ES-I3 (cell line): ENCODE data around the gene WDR75.
"Not testable (repeated sequence)": the region's sequence is repeated elsewhere in the genome, so short reads cannot be mapped to it uniquely, and the experiment has no call there.

Experiments used
- H3K36me3 ChIP-seq: 2 replicates; pipeline ENCODE4 v1.6.1; 2013; ENCODE audit warnings: mild to moderate bottlenecking, low read length, control low read depth, moderate library complexity; ENCODE audit not compliant: insufficient read depth
- H3K4me1 ChIP-seq: 2 replicates; pipeline ENCODE4 v1.6.1; 2013; ENCODE audit warnings: mild to moderate bottlenecking, control low read depth, low read length; ENCODE audit not compliant: insufficient read depth
- H3K9ac ChIP-seq: 2 replicates; pipeline ENCODE4 v1.6.1; 2013; ENCODE audit warnings: low read depth, mild to moderate bottlenecking, low read length, moderate library complexity
- H3K9me3 ChIP-seq: 2 replicates; pipeline ENCODE4 v1.6.1; 2013; ENCODE audit warnings: mild to moderate bottlenecking, low read length, moderate library complexity; ENCODE audit not compliant: control insufficient read depth, insufficient read depth

WDR75 gene

DNA sequence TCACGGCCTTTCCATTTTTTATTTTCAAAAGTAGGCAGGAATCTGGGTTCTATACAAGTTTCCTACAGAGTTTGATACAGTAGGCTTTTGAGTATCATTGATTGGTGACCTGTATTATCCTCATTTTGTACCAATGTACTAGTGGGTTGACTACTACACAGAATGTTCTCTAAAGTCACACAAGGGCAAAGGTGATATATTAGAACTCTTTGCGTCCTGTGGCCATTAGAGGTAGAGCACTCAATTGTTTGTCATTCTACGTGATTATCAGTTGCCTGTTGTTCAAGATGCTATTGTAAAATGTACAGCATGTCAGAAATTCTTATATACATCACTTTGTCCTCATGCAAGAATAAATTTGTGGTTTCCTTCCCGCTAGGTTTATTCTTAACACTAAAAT lies 24.8 kb downstream of the WDR75 start:
- no peaks in the 10 kb centered on the region for H3K4me1 ChIP-seq
- H3K9me3 ChIP-seq = no peaks in the 10 kb centered on the region
- H3K9ac ChIP-seq = no peak overlapping the region
- H3K36me3 ChIP-seq = peaks cover 47% of the 10 kb centered on the region

- no peak overlapping the region for H3K9ac ChIP-seq
- H3K4me1 ChIP-seq = no peaks in the 10 kb centered on the region
- H3K9me3 ChIP-seq = no peaks in the 10 kb centered on the region
- H3K36me3 ChIP-seq = peaks cover 47% of the 10 kb centered on the region
Observed at GRCh38 chr2:189466656-189467055, 25.4 kb downstream of the WDR75 start.

GRCh38 chr2:189467160-189467559 lies 25.9 kb downstream of the WDR75 start:
- Histone ChIP-seq H3K9ac (no peak overlapping the region), H3K36me3 (peaks cover 47% of the 10 kb centered on the region), H3K4me1 (no peaks in the 10 kb centered on the region), H3K9me3 (no peaks in the 10 kb centered on the region)

GRCh38 chr2:189467593-189467992 lies 26.3 kb downstream of the WDR75 start:
- H3K9me3 ChIP-seq = no peaks in the 10 kb centered on the region
- H3K9ac ChIP-seq = no peak overlapping the region
- H3K36me3 ChIP-seq = peaks cover 43% of the 10 kb centered on the region
- H3K4me1 ChIP-seq = no peaks in the 10 kb centered on the region

- no peaks in the 10 kb centered on the region for H3K9me3 ChIP-seq
- H3K9ac ChIP-seq = no peak overlapping the region
- H3K36me3 ChIP-seq = peaks cover 20% of the 10 kb centered on the region
- H3K4me1 ChIP-seq = no peaks in the 10 kb centered on the region
Observed at GRCh38 chr2:189474526-189474925, 33.3 kb downstream of the WDR75 start.

GRCh38 chr2:189477756-189478155 lies 36.5 kb downstream of the WDR75 start:
- H3K9ac ChIP-seq = no peak overlapping the region
- no peaks in the 10 kb centered on the region for H3K9me3 ChIP-seq
- H3K36me3 ChIP-seq = peaks cover 12% of the 10 kb centered on the region
- H3K4me1 ChIP-seq = no peaks in the 10 kb centered on the region

DNA sequence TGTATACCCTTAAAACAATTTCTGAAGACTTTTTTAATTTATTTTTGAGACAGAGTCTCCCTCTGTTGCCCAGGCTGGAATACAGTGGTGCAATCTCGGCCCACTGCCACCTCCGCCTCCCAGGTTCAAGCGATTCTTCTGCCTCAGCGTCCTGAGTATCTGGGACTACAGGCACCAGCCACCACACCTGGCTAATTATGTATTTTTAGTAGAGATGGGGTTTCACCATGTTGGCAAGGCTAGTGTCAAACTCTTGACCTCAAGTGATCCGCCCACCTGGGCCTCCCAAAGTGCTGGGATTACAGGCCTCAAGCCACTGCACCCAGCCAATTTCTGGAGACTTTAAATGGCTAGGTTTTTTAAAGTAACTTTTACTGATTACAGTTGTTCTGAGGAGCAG lies 37.0 kb downstream of the WDR75 start:
- not testable (repeated sequence) for H3K9ac ChIP-seq, H3K4me1 ChIP-seq, H3K9me3 ChIP-seq
- H3K36me3 ChIP-seq = peaks cover 12% of the 10 kb centered on the region

DNA sequence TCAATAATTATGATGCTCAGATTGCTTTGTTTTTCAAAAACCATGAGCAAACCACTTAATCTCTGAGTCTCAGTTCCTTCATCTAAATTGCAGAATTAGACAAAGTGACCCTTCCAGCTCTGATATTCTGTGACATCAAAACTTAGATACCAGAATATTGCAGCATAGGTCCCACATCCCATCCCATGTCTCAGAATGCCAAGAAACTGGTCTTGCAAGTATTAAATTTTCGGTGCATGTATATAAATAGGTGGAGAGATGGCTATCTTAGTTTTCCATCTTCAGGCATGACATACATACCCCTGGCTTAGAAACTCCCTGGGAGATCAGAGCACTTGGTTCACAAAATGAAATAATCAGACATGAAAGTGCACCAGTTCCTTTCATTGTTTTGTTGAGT lies 39.8 kb downstream of the WDR75 start:
- Histone ChIP-seq H3K4me1 (no peaks in the 10 kb centered on the region), H3K36me3 (no peaks in the 10 kb centered on the region), H3K9me3 (no peaks in the 10 kb centered on the region), H3K9ac (no peak overlapping the region)

GRCh38 chr2:189483571-189483970 lies 42.3 kb downstream of the WDR75 start:
- Histone ChIP-seq H3K9ac (no peak overlapping the region), H3K9me3 (no peaks in the 10 kb centered on the region), H3K4me1 (no peaks in the 10 kb centered on the region), H3K36me3 (no peaks in the 10 kb centered on the region)

GRCh38 chr2:189483980-189484740 lies 42.9 kb downstream of the WDR75 start:
- Histone ChIP-seq H3K36me3 (no peaks in the 10 kb centered on the region), H3K4me1 (no peaks in the 10 kb centered on the region), H3K9me3 (no peaks in the 10 kb centered on the region), H3K9ac (no peak overlapping the region)

- Histone ChIP-seq H3K9me3 (no peaks in the 10 kb centered on the region), H3K36me3 (no peaks in the 10 kb centered on the region), H3K9ac (no peak overlapping the region), H3K4me1 (no peaks in the 10 kb centered on the region)
Observed at GRCh38 chr2:189485146-189485545, 43.9 kb downstream of the WDR75 start.

GRCh38 chr2:189486237-189486770 lies 45.0 kb downstream of the WDR75 start:
- no peaks in the 10 kb centered on the region for H3K4me1 ChIP-seq
- no peaks in the 10 kb centered on the region for H3K9me3 ChIP-seq
- H3K9ac ChIP-seq = no peak overlapping the region
- H3K36me3 ChIP-seq = no peaks in the 10 kb centered on the region

DNA sequence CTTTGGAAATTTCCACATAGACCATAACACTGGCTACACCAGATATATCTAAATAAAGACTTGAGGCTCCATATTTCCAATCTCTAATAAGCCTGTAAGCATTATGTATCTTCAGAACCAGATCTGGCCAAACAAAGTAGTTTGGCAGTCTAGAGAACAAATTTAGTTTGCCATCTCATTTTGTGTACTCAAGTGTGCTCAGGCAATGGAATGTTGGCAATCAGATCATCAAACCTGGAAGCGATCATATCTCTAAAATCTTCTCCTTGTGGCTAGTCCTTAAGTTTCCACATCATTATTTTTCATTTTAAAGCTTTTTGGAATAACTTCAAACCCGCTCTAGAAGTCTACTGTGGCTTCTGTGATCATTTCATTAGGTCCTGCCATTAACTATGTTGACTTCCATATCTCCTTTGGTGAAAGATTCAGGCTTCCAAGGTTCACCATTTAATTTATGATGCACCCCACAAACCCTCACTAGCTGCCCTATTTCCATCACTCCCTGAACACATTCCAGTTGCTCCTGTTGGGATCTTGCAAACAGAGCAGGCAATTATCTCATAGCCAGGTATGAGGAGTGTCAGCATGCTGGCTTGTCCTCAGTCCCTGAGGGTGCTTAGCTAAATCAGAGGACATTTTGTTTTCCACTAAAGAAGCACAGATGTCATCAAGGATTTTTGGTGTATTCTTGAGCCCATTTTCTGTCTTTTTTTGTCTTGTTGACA lies 46.2 kb downstream of the WDR75 start:
- no peaks in the 10 kb centered on the region for H3K4me1 ChIP-seq
- no peaks in the 10 kb centered on the region for H3K36me3 ChIP-seq
- no peak overlapping the region for H3K9ac ChIP-seq
- no peaks in the 10 kb centered on the region for H3K9me3 ChIP-seq

DNA sequence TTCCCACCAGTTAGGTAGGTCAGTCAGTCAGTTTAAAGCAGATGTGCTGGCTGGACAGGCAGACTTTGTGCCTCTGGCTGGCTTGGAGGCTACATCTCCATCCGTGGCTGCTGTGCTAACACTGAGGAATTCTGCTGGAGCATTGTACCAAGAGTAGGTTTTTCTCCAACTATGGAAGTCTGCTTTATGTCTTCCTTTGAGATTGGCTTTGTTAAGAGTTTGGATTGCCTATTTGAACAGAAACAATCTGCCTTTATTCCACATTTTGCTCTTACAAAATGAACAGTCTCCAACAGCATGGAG lies 46.7 kb downstream of the WDR75 start:
- H3K9me3 ChIP-seq = no peaks in the 10 kb centered on the region
- no peaks in the 10 kb centered on the region for H3K36me3 ChIP-seq
- no peak overlapping the region for H3K9ac ChIP-seq
- H3K4me1 ChIP-seq = no peaks in the 10 kb centered on the region

GRCh38 chr2:189492451-189492850 lies 51.2 kb downstream of the WDR75 start:
- Histone ChIP-seq H3K4me1 (no peaks in the 10 kb centered on the region), H3K9me3 (no peaks in the 10 kb centered on the region), H3K9ac (no peak overlapping the region), H3K36me3 (no peaks in the 10 kb centered on the region)
